ENCODE measurements around the gene CAMK1. TPM values are rescaled to one million over a fixed set of nuclear protein-coding genes. Genes with fewer than 3 reads are reported as not detected.

Gene CAMK1
- total and polyA plus RNA-seq, 9 of the 15 experiments (the other 6 are each of a cell fraction or from before 2014, with no cell fraction given) = 0.23 to 10.7 (median 6.0) TPM

- TF ChIP-seq, protein P1, sequence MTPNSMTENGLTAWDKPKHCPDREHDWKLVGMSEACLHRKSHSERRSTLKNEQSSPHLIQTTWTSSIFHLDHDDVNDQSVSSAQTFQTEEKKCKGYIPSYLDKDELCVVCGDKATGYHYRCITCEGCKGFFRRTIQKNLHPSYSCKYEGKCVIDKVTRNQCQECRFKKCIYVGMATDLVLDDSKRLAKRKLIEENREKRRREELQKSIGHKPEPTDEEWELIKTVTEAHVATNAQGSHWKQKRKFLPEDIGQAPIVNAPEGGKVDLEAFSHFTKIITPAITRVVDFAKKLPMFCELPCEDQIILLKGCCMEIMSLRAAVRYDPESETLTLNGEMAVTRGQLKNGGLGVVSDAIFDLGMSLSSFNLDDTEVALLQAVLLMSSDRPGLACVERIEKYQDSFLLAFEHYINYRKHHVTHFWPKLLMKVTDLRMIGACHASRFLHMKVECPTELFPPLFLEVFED (CRISPR knock-in tag; conservative IDR thresholded peaks at IDR 0.05) = no peak
- TF ChIP-seq, protein P2, sequence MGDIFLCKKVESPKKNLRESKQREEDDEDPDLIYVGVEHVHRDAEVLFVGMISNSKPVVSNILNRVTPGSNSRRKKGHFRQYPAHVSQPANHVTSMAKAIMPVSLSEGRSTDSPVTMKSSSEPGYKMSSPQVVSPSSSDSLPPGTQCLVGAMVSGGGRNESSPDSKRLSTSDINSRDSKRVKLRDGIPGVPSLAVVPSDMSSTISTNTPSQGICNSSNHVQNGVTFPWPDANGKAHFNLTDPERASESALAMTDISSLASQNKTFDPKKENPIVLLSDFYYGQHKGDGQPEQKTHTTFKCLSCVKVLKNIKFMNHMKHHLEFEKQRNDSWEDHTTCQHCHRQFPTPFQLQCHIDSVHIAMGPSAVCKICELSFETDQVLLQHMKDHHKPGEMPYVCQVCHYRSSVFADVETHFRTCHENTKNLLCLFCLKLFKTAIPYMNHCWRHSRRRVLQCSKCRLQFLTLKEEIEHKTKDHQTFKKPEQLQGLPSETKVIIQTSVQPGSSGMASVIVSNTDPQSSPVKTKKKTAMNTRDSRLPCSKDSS (IDR thresholded peaks at IDR 0.05; ENCODE audit: low read depth, partially characterized antibody) = no peak
- TF ChIP-seq RREB1 (CRISPR knock-in tag; IDR thresholded peaks at IDR 0.05) = no peak
- TF ChIP-seq, protein P3, sequence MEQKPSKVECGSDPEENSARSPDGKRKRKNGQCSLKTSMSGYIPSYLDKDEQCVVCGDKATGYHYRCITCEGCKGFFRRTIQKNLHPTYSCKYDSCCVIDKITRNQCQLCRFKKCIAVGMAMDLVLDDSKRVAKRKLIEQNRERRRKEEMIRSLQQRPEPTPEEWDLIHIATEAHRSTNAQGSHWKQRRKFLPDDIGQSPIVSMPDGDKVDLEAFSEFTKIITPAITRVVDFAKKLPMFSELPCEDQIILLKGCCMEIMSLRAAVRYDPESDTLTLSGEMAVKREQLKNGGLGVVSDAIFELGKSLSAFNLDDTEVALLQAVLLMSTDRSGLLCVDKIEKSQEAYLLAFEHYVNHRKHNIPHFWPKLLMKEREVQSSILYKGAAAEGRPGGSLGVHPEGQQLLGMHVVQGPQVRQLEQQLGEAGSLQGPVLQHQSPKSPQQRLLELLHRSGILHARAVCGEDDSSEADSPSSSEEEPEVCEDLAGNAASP (IDR thresholded peaks at IDR 0.05) = no peak
- no peak for TF ChIP-seq RBM22 (IDR thresholded peaks at IDR 0.05; ENCODE audit: low read depth, low read length, poor library complexity, severe bottlenecking)
- no peak for TF ChIP-seq CHD4 (IDR thresholded peaks at IDR 0.05; ENCODE audit: insufficient read depth, insufficient replicate concordance, low read depth, low read length, poor library complexity, severe bottlenecking)
- TF ChIP-seq, protein P4, sequence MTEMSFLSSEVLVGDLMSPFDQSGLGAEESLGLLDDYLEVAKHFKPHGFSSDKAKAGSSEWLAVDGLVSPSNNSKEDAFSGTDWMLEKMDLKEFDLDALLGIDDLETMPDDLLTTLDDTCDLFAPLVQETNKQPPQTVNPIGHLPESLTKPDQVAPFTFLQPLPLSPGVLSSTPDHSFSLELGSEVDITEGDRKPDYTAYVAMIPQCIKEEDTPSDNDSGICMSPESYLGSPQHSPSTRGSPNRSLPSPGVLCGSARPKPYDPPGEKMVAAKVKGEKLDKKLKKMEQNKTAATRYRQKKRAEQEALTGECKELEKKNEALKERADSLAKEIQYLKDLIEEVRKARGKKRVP (CRISPR knock-in tag; IDR thresholded peaks at IDR 0.05) = peak; percentile 25; the same call in 1 of the 2 replicates
- TF ChIP-seq DDX20 (tag; IDR thresholded peaks at IDR 0.05; ENCODE audit: low read depth) = no peak
- TF ChIP-seq ZNF184 (CRISPR knock-in tag; IDR thresholded peaks at IDR 0.05) = no peak
- TF ChIP-seq, protein P5, sequence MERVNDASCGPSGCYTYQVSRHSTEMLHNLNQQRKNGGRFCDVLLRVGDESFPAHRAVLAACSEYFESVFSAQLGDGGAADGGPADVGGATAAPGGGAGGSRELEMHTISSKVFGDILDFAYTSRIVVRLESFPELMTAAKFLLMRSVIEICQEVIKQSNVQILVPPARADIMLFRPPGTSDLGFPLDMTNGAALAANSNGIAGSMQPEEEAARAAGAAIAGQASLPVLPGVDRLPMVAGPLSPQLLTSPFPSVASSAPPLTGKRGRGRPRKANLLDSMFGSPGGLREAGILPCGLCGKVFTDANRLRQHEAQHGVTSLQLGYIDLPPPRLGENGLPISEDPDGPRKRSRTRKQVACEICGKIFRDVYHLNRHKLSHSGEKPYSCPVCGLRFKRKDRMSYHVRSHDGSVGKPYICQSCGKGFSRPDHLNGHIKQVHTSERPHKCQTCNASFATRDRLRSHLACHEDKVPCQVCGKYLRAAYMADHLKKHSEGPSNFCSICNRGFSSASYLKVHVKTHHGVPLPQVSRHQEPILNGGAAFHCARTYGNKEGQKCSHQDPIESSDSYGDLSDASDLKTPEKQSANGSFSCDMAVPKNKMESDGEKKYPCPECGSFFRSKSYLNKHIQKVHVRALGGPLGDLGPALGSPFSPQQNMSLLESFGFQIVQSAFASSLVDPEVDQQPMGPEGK (CRISPR knock-in tag; IDR thresholded peaks at IDR 0.05; ENCODE audit: borderline replicate concordance) = no peak
Measured at GRCh38 chr3:9715764-9716437, 53.8 kb downstream of the CAMK1 start (continued).
